Activated T-helper 1 cell treated with anti-CD3 and anti-CD28 coated beads, Interleukin-12 subunit alpha, Interleukin-12 subunit beta, Interleukin-2, Interleukin-4 antibody, amounts not matched to agents 30 ng/mL and 10 ng/mL and 1 ng/mL, durations not matched to agents 14 hours and 24 hours and 36 hours (primary cell): ENCODE results near the gene IFT172. TPM values are rescaled to one million over a fixed set of nuclear protein-coding genes. Genes with fewer than 3 reads are reported as not detected.

Experiments
- DNase-seq: peaks from one replicate; pipeline ENCODE4 v3.0.0; 2021; ENCODE audit warnings: low spot score
- H3K27ac Mint-ChIP-seq: one replicate; pipeline ENCODE4 v1.8.0; 2021; ENCODE audit warnings: mild to moderate bottlenecking, mixed read lengths
- H3K27me3 Mint-ChIP-seq: one replicate; pipeline ENCODE4 v1.8.0; 2022; ENCODE audit warnings: mild to moderate bottlenecking, moderate library complexity, mixed read lengths; ENCODE audit not compliant: insufficient read depth
- H3K36me3 Mint-ChIP-seq: one replicate; pipeline ENCODE4 v1.8.0; 2021; ENCODE audit warnings: low read depth, mixed read lengths
- H3K4me1 Mint-ChIP-seq: one replicate; pipeline ENCODE4 v1.8.0; 2021; ENCODE audit warnings: low read depth, mixed read lengths
- H3K4me3 Mint-ChIP-seq: one replicate; pipeline ENCODE4 v1.8.0; 2021; ENCODE audit warnings: mild to moderate bottlenecking, moderate library complexity, mixed read lengths
- H3K9me3 Mint-ChIP-seq: one replicate; pipeline ENCODE4 v1.8.0; 2021; ENCODE audit warnings: mixed read lengths
- intact Hi-C: fragments of 100-400 bp; cut with micrococcal nuclease; formaldehyde crosslinking; loops from one replicate; pipeline ENCODE4 v1.15.1; 2024
- total RNA-seq: library from RNA; stranded (reverse); gene quantifications from 2 replicates; pipeline ENCODE4 v1.2.3, GENCODE V29; 2022

Gene IFT172
- total RNA-seq, 1 donor from 2014 or later = 13.5 TPM

- no peaks in the 10 kb centered on the region for H3K4me1 Mint-ChIP-seq
- no peaks in the 10 kb centered on the region for H3K9me3 Mint-ChIP-seq
- intact Hi-C loops = no loop called here
- H3K27me3 Mint-ChIP-seq = no peaks in the 10 kb centered on the region
- H3K27ac Mint-ChIP-seq = no peak overlapping the region
- peaks cover 6% of the 10 kb centered on the region for H3K36me3 Mint-ChIP-seq
- DNase-seq = no peak
- no peak overlapping the region for H3K4me3 Mint-ChIP-seq
Measured at GRCh38 chr2:27471961-27472360, 17.6 kb downstream of the IFT172 start.

- no peak overlapping the region for H3K4me3 Mint-ChIP-seq
- no peak for DNase-seq
- no peaks in the 10 kb centered on the region for H3K9me3 Mint-ChIP-seq
- H3K4me1 Mint-ChIP-seq = no peaks in the 10 kb centered on the region
- peaks cover 3% of the 10 kb centered on the region for H3K36me3 Mint-ChIP-seq
- H3K27me3 Mint-ChIP-seq = no peaks in the 10 kb centered on the region
- intact Hi-C loops = no loop called here
- no peak overlapping the region for H3K27ac Mint-ChIP-seq
Measured at GRCh38 chr2:27464443-27464842, 25.1 kb downstream of the IFT172 start.

- H3K4me3 Mint-ChIP-seq = no peak overlapping the region
- DNase-seq = no peak
- no peaks in the 10 kb centered on the region for H3K9me3 Mint-ChIP-seq
- no peaks in the 10 kb centered on the region for H3K4me1 Mint-ChIP-seq
- H3K27ac Mint-ChIP-seq = no peak overlapping the region
- H3K36me3 Mint-ChIP-seq = peaks cover 3% of the 10 kb centered on the region
- no peaks in the 10 kb centered on the region for H3K27me3 Mint-ChIP-seq
- intact Hi-C loops = no loop called here
Measured at GRCh38 chr2:27461118-27461517, 28.4 kb downstream of the IFT172 start.

GRCh38 chr2:27453968-27454367 lies 35.6 kb downstream of the IFT172 start:
- Mint-ChIP-seq H3K9me3 (no peaks in the 10 kb centered on the region), H3K36me3 (peaks cover 3% of the 10 kb centered on the region), H3K27me3 (no peaks in the 10 kb centered on the region), H3K4me1 (no peaks in the 10 kb centered on the region), H3K27ac (no peak overlapping the region), H3K4me3 (no peak overlapping the region)
- intact Hi-C loops = no loop called here
- no peak for DNase-seq

GRCh38 chr2:27451095-27451494 lies 38.4 kb downstream of the IFT172 start:
- peaks cover 9% of the 10 kb centered on the region for H3K36me3 Mint-ChIP-seq
- intact Hi-C loops = no loop called here
- no peak overlapping the region for H3K27ac Mint-ChIP-seq
- no peak for DNase-seq
- H3K4me3 Mint-ChIP-seq = no peak overlapping the region
- H3K9me3 Mint-ChIP-seq = no peaks in the 10 kb centered on the region
- peaks cover under 1% of the 10 kb centered on the region for H3K4me1 Mint-ChIP-seq
- H3K27me3 Mint-ChIP-seq = no peaks in the 10 kb centered on the region

GRCh38 chr2:27448381-27448780 lies 41.2 kb downstream of the IFT172 start:
- Mint-ChIP-seq H3K27ac (no peak overlapping the region), H3K36me3 (peaks cover 19% of the 10 kb centered on the region), H3K4me1 (peaks cover 8% of the 10 kb centered on the region), H3K9me3 (no peaks in the 10 kb centered on the region), H3K4me3 (no peak overlapping the region), H3K27me3 (no peaks in the 10 kb centered on the region)
- no peak for DNase-seq
- intact Hi-C loops = no loop called here

GRCh38 chr2:27446057-27446456 lies 43.5 kb downstream of the IFT172 start:
- H3K36me3 Mint-ChIP-seq = peaks cover 27% of the 10 kb centered on the region
- H3K4me3 Mint-ChIP-seq = no peak overlapping the region
- no peaks in the 10 kb centered on the region for H3K27me3 Mint-ChIP-seq
- no peak for DNase-seq
- no peaks in the 10 kb centered on the region for H3K9me3 Mint-ChIP-seq
- intact Hi-C loops = no loop called here
- peaks cover 8% of the 10 kb centered on the region for H3K4me1 Mint-ChIP-seq
- no peak overlapping the region for H3K27ac Mint-ChIP-seq

GRCh38 chr2:27445615-27446014 lies 43.9 kb downstream of the IFT172 start:
- Mint-ChIP-seq H3K36me3 (peaks cover 31% of the 10 kb centered on the region), H3K27ac (no peak overlapping the region), H3K9me3 (no peaks in the 10 kb centered on the region), H3K4me3 (no peak overlapping the region), H3K4me1 (peaks cover 8% of the 10 kb centered on the region), H3K27me3 (no peaks in the 10 kb centered on the region)
- intact Hi-C loops = no loop called here
- no peak for DNase-seq

GRCh38 chr2:27445155-27445554 lies 44.4 kb downstream of the IFT172 start:
- no peak overlapping the region for H3K27ac Mint-ChIP-seq
- no peaks in the 10 kb centered on the region for H3K9me3 Mint-ChIP-seq
- no peaks in the 10 kb centered on the region for H3K27me3 Mint-ChIP-seq
- H3K36me3 Mint-ChIP-seq = peaks cover 36% of the 10 kb centered on the region
- no peak overlapping the region for H3K4me3 Mint-ChIP-seq
- peaks cover 8% of the 10 kb centered on the region for H3K4me1 Mint-ChIP-seq
- DNase-seq = no peak
- intact Hi-C loops = no loop called here

GRCh38 chr2:27442920-27443282 lies 46.6 kb downstream of the IFT172 start:
- Mint-ChIP-seq H3K27ac (no peak overlapping the region), H3K9me3 (no peaks in the 10 kb centered on the region), H3K4me1 (peaks cover 8% of the 10 kb centered on the region), H3K36me3 (peaks cover 44% of the 10 kb centered on the region), H3K4me3 (no peak overlapping the region), H3K27me3 (no peaks in the 10 kb centered on the region)
- intact Hi-C loops = no loop called here
- no peak for DNase-seq

GRCh38 chr2:27441958-27442919 lies 47.3 kb downstream of the IFT172 start, which contains the start of gene KRTCAP3:
TSS of gene KRTCAP3 (plus strand) at chr2:27442381. CDS start at chr2:27442413, 32 bp downstream.
- Mint-ChIP-seq H3K4me3 (no peak within 1 kb of the TSS), H3K27ac (no peak within 1 kb of the TSS)
- no peak for DNase-seq

GRCh38 chr2:27441226-27441926 lies 48.2 kb downstream of the IFT172 start:
- peaks cover 8% of the 10 kb centered on the region for H3K4me1 Mint-ChIP-seq
- H3K4me3 Mint-ChIP-seq = no peak overlapping the region
- H3K27ac Mint-ChIP-seq = no peak overlapping the region
- intact Hi-C loops = no loop called here
- H3K9me3 Mint-ChIP-seq = no peaks in the 10 kb centered on the region
- DNase-seq = no peak
- peaks cover 49% of the 10 kb centered on the region for H3K36me3 Mint-ChIP-seq
- H3K27me3 Mint-ChIP-seq = no peaks in the 10 kb centered on the region

More at GRCh38 chr2:27441958-27442919, 47.3 kb downstream of the IFT172 start, which contains the start of gene KRTCAP3:
- peaks cover 8% of the 10 kb centered on the region for H3K4me1 Mint-ChIP-seq
- H3K27me3 Mint-ChIP-seq = no peaks in the 10 kb centered on the region
- no peaks in the 10 kb centered on the region for H3K9me3 Mint-ChIP-seq
- intact Hi-C loops = no loop called here
- peaks cover 40% of the 10 kb centered on the region for H3K36me3 Mint-ChIP-seq

GRCh38 chr2:27435628-27436027 lies 53.9 kb downstream of the IFT172 start:
- Mint-ChIP-seq H3K4me1 (peaks cover 20% of the 10 kb centered on the region), H3K27me3 (no peaks in the 10 kb centered on the region), H3K9me3 (no peaks in the 10 kb centered on the region), H3K36me3 (peaks cover 63% of the 10 kb centered on the region), H3K27ac (no peak overlapping the region), H3K4me3 (no peak overlapping the region)
- no peak for DNase-seq
- intact Hi-C loops = no loop called here
